Colonic mucosa (tissue), 4 donors: ENCODE data around the gene DNAH17. TPM values are rescaled to one million over a fixed set of nuclear protein-coding genes. Genes with fewer than 3 reads are reported as not detected.

Experiments used
- DNase-seq: peaks from one replicate; pipeline ENCODE4 v3.0.0-alpha.2; 2020
- H3K27ac ChIP-seq: fragments of 200-600 bp; one replicate; pipeline ENCODE4 v1.8.0; 2021
- H3K27me3 ChIP-seq: fragments of 200-600 bp; one replicate; pipeline ENCODE4 v1.8.0; 2021
- H3K36me3 ChIP-seq: fragments of 200-600 bp; one replicate; pipeline ENCODE4 v1.8.0; 2021
- H3K4me1 ChIP-seq: fragments of 200-600 bp; one replicate; pipeline ENCODE4 v1.8.0; 2021; ENCODE audit warnings: mild to moderate bottlenecking
- H3K4me3 ChIP-seq: fragments of 200-600 bp; one replicate; pipeline ENCODE4 v1.8.0; 2021
- H3K9ac ChIP-seq, 2 donors: one replicate each; pipeline ENCODE4 v1.7.0; 2013; ENCODE audit warnings: control low read depth in 2 of 2, low read depth in 2 of 2, low read length in 2 of 2
- H3K9me3 ChIP-seq: fragments of 200-600 bp; one replicate; pipeline ENCODE4 v1.8.0; 2021
- intact Hi-C: fragments of 100-400 bp; cut with DNase I; formaldehyde crosslinking; loops from one replicate; pipeline ENCODE4 v1.14.1; 2022
- total RNA-seq, 2 donors: library from RNA; stranded (reverse); fragmentation: NEBNext Ultra II Directional in 1 of 2; extraction: Animal tissue kit (Norgen Biotek cat#: 25700) in 1 of 2; gene quantifications; one replicate each; pipeline ENCODE4 v1.2.1, GENCODE V29; 2021
- TF ChIP-seq, protein P1 (sequence below): fragments of 200-600 bp; IDR thresholded peaks from one replicate; pipeline ENCODE4 v1.8.0; 2022; ENCODE audit warnings: antibody characterized with exemption, mild to moderate bottlenecking
- donor health status: healthy.
- donor health status: DM: no; HTN: no; CAD: no.
- donor health status: DM: no; HTN: no; CAD: no.

DNAH17 gene
- total RNA-seq, 2 donors from 2014 or later, result 0.05 to 0.19 TPM

GRCh38 chr17:78615631-78616030 is 38.4 kb upstream of the DNAH17 start:
- Histone ChIP-seq H3K9me3 (no peaks in the 10 kb centered on the region), H3K4me1 (no peaks in the 10 kb centered on the region), H3K4me3 (no peak overlapping the region), H3K36me3 (no peaks in the 10 kb centered on the region), H3K9ac (no peak overlapping the region), H3K27ac (no peak overlapping the region), H3K27me3 (no peaks in the 10 kb centered on the region)
- TF ChIP-seq, protein P1, sequence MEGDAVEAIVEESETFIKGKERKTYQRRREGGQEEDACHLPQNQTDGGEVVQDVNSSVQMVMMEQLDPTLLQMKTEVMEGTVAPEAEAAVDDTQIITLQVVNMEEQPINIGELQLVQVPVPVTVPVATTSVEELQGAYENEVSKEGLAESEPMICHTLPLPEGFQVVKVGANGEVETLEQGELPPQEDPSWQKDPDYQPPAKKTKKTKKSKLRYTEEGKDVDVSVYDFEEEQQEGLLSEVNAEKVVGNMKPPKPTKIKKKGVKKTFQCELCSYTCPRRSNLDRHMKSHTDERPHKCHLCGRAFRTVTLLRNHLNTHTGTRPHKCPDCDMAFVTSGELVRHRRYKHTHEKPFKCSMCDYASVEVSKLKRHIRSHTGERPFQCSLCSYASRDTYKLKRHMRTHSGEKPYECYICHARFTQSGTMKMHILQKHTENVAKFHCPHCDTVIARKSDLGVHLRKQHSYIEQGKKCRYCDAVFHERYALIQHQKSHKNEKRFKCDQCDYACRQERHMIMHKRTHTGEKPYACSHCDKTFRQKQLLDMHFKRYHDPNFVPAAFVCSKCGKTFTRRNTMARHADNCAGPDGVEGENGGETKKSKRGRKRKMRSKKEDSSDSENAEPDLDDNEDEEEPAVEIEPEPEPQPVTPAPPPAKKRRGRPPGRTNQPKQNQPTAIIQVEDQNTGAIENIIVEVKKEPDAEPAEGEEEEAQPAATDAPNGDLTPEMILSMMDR, result no peak
- no peak for DNase-seq
- intact Hi-C loops, result no loop called here

GRCh38 chr17:78613416-78613815 is 36.2 kb upstream of the DNAH17 start:
- no peak overlapping the region for H3K27ac ChIP-seq
- TF ChIP-seq, protein P1, result no peak
- no peaks in the 10 kb centered on the region for H3K4me1 ChIP-seq
- no peaks in the 10 kb centered on the region for H3K9me3 ChIP-seq
- H3K4me3 ChIP-seq, result no peak overlapping the region
- H3K36me3 ChIP-seq, result no peaks in the 10 kb centered on the region
- DNase-seq, result no peak
- intact Hi-C loops, result no loop called here
- H3K9ac ChIP-seq, result no peak overlapping the region
- no peaks in the 10 kb centered on the region for H3K27me3 ChIP-seq

DNA sequence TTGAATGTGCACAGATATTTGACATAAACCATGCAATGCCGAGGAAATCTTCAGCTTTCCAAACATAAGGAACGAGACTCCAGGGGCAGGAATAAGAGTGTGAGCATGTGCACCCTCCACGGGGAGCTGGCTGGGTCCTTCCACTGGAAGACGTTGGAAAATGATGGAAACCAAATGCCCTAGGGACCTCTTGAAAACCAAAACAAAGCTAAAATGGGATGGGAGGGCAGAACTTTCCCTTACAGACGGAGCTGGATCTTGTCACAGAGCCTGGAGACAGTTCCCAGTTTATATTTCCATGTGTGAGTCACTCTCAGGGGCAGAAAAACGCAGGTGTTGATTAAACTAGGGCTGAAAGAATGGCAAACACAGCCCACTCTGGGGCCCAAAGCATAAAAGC is 34.4 kb upstream of the DNAH17 start:
- Histone ChIP-seq H3K9ac (no peak overlapping the region), H3K4me3 (no peak overlapping the region), H3K4me1 (no peaks in the 10 kb centered on the region), H3K27me3 (no peaks in the 10 kb centered on the region), H3K36me3 (no peaks in the 10 kb centered on the region), H3K9me3 (no peaks in the 10 kb centered on the region), H3K27ac (no peak overlapping the region)
- TF ChIP-seq, protein P1, result no peak
- DNase-seq, result no peak
- intact Hi-C loops, result no loop called here

- Histone ChIP-seq H3K4me3 (no peak overlapping the region), H3K36me3 (no peaks in the 10 kb centered on the region), H3K27me3 (no peaks in the 10 kb centered on the region), H3K27ac (no peak overlapping the region), H3K9me3 (no peaks in the 10 kb centered on the region), H3K4me1 (no peaks in the 10 kb centered on the region), H3K9ac (no peak overlapping the region)
- TF ChIP-seq, protein P1, result no peak
- intact Hi-C loops, result no loop called here
- DNase-seq, result no peak
Measured at GRCh38 chr17:78610951-78611511, 33.8 kb upstream of the DNAH17 start.

- Histone ChIP-seq H3K4me3 (no peak overlapping the region), H3K9me3 (no peaks in the 10 kb centered on the region), H3K36me3 (no peaks in the 10 kb centered on the region), H3K27ac (no peak overlapping the region), H3K9ac (no peak overlapping the region), H3K4me1 (no peaks in the 10 kb centered on the region), H3K27me3 (no peaks in the 10 kb centered on the region)
- TF ChIP-seq, protein P1, result no peak
- no peak for DNase-seq
- intact Hi-C loops, result no loop called here
Measured at GRCh38 chr17:78609191-78609641, 32.0 kb upstream of the DNAH17 start.
